A549 (cell line): ENCODE data around the gene NCOA7.

ENCODE experiments used
- EP300 ChIP-seq, 2 experiments: fragments of >200 bp; sonication (Bioruptor Twin); formaldehyde crosslinking; IDR thresholded peaks; 2 replicates in 1 of 2; 3 replicates in 1 of 2; pipeline ENCODE4 v1.6.1; 2016 to 2017
- KDM1A ChIP-seq: fragments of 200-600 bp; sonication (generic); IDR thresholded peaks from 2 replicates; pipeline ENCODE4 v1.6.1; 2016; ENCODE audit warnings: low read depth, mild to moderate bottlenecking
- RAD21 ChIP-seq, 2 experiments: fragments of >200 bp in 1 of 2; sonication (Bioruptor Twin) in 1 of 2; formaldehyde crosslinking in 1 of 2; IDR thresholded peaks in 1 of 2; conservative IDR thresholded peaks in 1 of 2; 2 replicates in 1 of 2; 3 replicates in 1 of 2; pipeline ENCODE4 v1.6.1; 2012 to 2018; ENCODE audit warnings: inconsistent platforms in 1 of 2
- TF ChIP-seq, protein P1 (sequence below): fragments of >200 bp; sonication (Bioruptor Twin); formaldehyde crosslinking; IDR thresholded peaks from 3 replicates; pipeline ENCODE4 v1.5.1; 2016
- TF ChIP-seq, protein P2 (sequence below): fragments of 200-600 bp; sonication (generic); IDR thresholded peaks from 2 replicates; pipeline ENCODE4 v1.6.1; 2016; ENCODE audit warnings: antibody characterized with exemption, mild to moderate bottlenecking, moderate library complexity
- TF ChIP-seq, protein P3 (sequence below): fragments of 250-450 bp; sonication (Bioruptor Pico); IDR thresholded peaks from 2 replicates; pipeline ENCODE4 v1.5.0; 2021; ENCODE audit warnings: mild to moderate bottlenecking, moderate library complexity, borderline replicate concordance

DNA sequence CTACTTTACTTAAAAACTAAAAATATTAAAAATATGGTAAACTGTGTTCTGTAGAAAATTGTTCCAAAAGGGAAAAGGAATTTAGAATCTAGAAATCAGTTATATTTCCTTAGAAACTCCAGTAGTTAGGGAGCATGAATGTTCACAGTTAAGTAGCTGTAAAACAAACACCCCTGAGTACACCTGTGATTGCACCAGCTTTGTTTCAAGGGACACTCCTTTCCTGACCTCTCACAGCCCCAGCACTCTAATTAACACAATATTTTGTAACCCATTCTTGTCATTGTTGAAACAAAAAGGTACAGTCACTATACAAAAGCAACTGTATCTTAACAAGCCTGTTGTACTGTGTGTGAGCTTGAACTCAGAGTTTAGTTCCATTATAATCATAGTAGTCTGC is 72.3 kb downstream of the NCOA7 start:
- TF ChIP-seq KDM1A (no peak), RAD21 (conservative IDR thresholded peaks at IDR 0.05 in 1 of 2, IDR thresholded peaks at IDR 0.05 in 1 of 2) (no peak), EP300 (IDR thresholded peaks at IDR 0.05) (no peak)
- TF ChIP-seq, protein P1, sequence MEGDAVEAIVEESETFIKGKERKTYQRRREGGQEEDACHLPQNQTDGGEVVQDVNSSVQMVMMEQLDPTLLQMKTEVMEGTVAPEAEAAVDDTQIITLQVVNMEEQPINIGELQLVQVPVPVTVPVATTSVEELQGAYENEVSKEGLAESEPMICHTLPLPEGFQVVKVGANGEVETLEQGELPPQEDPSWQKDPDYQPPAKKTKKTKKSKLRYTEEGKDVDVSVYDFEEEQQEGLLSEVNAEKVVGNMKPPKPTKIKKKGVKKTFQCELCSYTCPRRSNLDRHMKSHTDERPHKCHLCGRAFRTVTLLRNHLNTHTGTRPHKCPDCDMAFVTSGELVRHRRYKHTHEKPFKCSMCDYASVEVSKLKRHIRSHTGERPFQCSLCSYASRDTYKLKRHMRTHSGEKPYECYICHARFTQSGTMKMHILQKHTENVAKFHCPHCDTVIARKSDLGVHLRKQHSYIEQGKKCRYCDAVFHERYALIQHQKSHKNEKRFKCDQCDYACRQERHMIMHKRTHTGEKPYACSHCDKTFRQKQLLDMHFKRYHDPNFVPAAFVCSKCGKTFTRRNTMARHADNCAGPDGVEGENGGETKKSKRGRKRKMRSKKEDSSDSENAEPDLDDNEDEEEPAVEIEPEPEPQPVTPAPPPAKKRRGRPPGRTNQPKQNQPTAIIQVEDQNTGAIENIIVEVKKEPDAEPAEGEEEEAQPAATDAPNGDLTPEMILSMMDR = no peak
- TF ChIP-seq, protein P2, sequence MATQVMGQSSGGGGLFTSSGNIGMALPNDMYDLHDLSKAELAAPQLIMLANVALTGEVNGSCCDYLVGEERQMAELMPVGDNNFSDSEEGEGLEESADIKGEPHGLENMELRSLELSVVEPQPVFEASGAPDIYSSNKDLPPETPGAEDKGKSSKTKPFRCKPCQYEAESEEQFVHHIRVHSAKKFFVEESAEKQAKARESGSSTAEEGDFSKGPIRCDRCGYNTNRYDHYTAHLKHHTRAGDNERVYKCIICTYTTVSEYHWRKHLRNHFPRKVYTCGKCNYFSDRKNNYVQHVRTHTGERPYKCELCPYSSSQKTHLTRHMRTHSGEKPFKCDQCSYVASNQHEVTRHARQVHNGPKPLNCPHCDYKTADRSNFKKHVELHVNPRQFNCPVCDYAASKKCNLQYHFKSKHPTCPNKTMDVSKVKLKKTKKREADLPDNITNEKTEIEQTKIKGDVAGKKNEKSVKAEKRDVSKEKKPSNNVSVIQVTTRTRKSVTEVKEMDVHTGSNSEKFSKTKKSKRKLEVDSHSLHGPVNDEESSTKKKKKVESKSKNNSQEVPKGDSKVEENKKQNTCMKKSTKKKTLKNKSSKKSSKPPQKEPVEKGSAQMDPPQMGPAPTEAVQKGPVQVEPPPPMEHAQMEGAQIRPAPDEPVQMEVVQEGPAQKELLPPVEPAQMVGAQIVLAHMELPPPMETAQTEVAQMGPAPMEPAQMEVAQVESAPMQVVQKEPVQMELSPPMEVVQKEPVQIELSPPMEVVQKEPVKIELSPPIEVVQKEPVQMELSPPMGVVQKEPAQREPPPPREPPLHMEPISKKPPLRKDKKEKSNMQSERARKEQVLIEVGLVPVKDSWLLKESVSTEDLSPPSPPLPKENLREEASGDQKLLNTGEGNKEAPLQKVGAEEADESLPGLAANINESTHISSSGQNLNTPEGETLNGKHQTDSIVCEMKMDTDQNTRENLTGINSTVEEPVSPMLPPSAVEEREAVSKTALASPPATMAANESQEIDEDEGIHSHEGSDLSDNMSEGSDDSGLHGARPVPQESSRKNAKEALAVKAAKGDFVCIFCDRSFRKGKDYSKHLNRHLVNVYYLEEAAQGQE = no peak
- TF ChIP-seq, protein P3, sequence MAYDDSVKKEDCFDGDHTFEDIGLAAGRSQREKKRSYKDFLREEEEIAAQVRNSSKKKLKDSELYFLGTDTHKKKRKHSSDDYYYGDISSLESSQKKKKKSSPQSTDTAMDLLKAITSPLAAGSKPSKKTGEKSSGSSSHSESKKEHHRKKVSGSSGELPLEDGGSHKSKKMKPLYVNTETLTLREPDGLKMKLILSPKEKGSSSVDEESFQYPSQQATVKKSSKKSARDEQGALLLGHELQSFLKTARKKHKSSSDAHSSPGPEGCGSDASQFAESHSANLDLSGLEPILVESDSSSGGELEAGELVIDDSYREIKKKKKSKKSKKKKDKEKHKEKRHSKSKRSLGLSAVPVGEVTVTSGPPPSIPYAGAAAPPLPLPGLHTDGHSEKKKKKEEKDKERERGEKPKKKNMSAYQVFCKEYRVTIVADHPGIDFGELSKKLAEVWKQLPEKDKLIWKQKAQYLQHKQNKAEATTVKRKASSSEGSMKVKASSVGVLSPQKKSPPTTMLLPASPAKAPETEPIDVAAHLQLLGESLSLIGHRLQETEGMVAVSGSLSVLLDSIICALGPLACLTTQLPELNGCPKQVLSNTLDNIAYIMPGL = no peak
